HG02970 (cell line): ENCODE data around the gene MDH2.
"Not testable (repeated sequence)": the region's sequence is repeated elsewhere in the genome, so short reads cannot be mapped to it uniquely, and the experiment has no call there.

Source experiments
- ATAC-seq: cut with Tn5 transposase; IDR thresholded peaks from one replicate; pipeline ENCODE4 v1.9.1; 2021; ENCODE audit warnings: mild to moderate bottlenecking, moderate library complexity, moderate number of reproducible peaks; ENCODE audit not compliant: unreplicated experiment, low FRiP score

MDH2 gene, protein sequence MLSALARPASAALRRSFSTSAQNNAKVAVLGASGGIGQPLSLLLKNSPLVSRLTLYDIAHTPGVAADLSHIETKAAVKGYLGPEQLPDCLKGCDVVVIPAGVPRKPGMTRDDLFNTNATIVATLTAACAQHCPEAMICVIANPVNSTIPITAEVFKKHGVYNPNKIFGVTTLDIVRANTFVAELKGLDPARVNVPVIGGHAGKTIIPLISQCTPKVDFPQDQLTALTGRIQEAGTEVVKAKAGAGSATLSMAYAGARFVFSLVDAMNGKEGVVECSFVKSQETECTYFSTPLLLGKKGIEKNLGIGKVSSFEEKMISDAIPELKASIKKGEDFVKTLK

DNA sequence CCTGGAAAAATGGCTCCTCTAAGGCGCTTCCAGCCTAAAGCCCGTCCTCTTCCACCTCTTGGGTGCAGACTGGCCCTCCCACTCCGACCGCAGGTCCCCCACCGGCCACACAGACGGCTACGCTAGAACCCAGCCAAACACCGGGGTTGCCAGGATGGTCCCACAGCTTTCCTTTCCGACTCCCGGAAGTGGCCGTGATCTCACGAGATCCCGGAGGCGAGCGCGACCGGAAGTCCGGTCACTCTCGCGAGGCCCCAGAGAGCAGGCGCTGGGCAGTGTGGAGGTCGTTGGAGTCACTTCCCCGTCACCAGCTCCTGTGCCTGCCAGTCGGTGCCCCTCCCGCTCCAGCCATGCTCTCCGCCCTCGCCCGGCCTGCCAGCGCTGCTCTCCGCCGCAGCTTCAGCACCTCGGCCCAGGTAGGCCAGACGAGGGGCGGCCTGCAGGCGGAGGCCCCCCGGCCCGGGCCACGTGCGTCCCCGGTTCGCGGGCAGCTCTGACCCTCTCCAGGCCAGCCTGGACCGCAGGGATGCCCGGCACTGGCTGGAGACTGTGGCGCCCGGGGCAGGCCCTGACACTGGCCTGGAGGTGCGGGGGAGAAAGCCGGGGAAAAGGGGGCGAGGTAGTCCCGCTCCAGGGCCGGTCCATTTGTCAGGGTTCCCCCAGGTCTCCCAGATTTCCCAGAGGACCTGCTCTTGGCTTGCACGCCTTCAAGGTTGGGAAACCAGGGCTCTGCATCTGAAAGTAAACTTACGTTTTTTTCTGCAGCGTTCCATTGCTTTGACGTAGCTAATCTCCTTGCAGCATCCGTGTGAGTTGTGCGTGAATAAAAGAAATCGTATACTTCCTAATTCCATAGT lies at the start of gene MDH2, which contains the start of gene STYXL1:
MDH2 (plus strand) TSS at position 296 of the 857 bp plus-strand sequence; CDS start at position 351, 55 bp downstream.
STYXL1 (minus strand) TSS at position 190 of the 857 bp plus-strand sequence. CDS start 17,477 bp downstream, outside the sequence.
- peak; percentile 85 for ATAC-seq

DNA sequence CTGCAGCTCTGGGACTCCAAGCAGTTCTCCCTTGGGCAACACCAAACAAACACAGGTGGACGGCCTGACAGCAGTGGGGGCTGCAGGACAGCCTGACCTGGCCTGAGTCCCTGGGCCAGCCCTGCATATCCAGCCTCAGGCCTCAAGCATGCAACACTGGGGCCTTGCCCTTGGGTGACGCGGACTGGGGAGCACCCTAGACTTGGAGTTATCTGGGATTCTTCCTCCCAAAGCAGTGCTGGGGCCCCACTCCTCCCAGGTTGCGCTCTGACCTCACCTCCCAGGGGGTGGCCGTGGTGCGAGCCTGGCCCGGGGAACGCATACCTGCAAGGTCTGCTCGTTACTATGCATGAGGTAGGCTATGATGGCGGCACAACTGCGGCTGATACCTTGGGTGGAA lies 47.3 kb upstream of the MDH2 start:
- no peak for ATAC-seq

DNA sequence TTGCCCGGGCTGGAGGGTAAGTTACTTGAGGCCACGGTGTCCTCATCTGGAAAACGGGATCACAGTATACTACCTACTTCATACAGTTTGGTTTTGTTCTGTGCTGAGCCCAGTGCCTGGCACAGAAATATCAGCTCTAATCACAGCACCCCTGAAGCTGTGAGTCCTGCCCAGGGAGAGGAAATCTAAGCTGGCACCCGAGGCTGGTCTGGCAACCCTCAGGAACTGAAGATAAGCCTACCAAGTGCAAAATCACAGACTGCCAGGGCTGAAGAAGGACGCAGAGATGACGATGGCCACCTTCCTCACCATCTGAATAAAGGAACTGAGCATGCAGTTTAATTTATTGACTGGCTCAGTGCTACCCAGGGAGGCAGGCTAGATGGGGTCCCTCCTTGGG lies 45.8 kb upstream of the MDH2 start:
- ATAC-seq, result no peak

DNA sequence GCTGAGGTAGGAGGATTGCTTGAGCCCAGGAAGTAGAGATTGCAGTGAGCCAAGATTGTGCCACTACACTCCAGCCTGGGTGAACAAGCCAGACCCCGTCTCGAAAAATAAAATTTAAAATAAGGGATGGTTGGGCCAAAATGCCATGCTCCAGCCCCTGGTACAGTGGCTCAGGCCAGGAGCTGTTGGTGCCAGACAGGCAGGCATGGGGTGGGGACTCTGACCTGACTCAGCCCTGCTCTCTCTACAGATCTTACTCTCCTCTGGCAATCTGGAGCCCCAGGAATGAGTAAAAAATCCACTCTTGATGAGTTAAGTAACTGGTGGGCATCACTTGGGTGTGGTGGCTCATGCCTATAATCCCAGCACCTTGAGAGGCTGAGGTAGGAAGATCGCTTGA lies 45.1 kb upstream of the MDH2 start:
- ATAC-seq, result no peak

DNA sequence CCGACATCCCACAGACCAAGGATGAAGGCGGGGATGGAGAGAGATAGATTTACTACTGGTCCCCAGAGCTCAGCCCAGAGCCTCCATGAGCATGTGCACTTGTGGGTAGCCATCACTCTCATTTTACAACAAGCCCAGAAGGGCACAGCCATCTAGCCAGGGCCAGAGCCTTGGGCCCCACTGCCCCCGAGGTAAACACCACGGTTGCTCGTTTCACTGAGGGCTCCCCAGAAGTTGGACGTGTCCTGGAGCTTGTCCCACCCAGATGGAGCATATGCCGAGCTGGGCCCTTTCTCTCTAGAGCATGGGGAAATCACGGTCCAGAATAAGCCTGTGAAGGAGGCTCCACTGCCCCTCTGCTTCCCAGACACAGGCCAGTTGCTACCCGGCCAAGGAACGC lies 44.6 kb upstream of the MDH2 start:
- ATAC-seq, result no peak

DNA sequence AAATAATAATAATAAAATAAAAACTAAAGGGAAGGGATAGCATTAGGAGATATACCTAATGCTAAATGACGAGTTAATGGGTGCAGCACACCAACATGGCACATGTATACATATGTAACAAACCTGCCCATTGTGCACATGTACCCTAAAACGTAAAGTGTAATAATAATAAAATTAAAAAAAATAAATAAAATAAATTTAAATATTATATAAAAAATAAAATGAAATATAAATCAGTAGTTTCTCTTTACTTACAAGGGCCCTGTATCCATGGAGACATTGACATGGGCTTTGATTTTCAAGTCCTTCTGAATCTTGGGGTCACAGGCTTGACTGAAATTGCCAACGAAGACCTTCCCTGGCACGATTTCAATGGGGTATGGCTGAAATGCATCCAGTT lies 42.9 kb upstream of the MDH2 start:
- ATAC-seq, result not testable (repeated sequence)

DNA sequence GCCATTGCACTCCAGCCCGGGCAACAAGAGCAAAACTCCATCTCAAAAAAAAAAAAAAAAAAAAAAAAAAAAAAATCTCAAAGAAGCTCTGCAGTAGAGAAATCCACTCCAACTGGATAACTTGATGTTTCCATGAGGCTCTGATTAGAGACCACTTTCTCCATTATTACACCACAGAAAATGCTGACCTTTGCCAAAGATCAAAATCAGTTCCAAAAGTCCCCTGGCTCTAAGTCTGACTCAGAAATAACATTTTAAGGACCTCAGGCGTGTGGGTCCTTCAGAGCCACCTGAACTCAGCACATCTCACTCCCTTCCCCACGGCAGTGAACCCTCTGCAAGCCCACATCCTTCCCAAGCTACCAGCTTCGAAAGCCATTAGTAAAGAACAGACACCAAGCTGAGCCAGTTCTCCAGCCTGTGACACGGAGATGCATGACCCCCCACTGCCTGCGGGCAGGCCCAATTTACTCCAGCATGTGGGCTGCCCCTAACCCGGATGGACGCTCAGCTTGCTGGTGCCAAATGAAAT lies 39.7 kb upstream of the MDH2 start:
- ATAC-seq, result no peak

DNA sequence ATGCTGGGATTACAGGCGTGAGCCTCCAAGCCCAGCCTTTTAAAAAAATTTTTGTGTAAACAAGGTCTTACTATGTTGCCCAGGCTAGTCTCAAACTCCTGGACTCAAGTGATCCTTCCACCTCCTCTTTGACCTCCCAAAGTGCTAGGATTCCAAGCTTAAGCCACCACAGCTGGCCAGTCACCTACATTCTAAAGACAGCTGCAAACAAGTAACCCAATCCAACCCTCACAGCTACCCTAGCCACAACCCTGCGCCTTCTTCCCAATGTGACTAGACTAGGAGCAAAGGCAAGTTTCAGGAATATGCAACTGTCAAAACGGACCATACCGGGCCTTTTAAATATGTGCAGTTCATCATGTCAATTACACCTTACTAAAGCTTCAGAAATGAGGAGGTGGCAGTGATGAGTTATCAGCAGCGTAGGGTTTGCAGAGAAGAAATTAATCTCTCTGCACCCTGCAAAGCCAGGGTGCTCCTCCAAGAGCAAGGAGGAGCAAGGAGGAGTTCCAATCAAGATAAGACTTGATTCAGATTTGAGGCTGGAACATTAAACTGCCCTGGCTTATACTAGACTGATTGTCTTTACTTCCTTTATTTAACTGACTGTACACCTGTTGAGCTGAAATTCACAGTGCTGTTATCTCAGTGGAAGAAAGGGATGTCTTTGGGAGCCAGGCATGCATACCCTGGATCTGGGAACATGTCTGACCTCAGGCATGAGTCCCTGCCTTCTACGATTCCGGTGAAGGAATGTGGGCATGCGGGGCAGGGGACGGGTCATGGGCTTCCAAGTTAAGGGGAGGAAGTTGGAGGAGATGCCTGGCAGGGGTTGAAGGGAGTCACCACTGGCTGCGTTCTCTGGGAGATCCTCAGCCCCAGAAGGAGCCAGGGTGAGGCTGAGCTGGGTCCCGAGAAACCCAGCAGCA lies 38.0 kb upstream of the MDH2 start:
- no peak for ATAC-seq

DNA sequence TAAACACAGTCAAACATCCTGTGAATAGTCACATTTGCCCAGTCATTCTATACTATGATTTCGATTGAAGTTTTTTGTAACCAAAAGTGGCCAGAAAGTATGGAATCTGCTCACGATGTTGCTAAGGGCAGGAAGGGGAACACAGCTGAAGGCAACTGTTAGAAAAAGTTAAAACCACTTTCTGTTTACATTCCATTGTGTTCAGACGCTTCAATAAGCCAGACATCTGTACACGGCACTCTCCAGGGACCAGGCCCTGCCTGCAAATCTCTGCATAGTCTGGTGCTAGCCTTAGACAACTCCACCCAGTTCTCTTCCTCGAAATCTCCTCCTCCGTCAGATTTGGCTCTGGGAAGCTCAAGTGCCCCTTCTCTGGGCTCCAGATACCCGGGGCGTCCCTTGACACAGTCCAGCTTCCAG lies 36.5 kb upstream of the MDH2 start:
- ATAC-seq, result no peak

DNA sequence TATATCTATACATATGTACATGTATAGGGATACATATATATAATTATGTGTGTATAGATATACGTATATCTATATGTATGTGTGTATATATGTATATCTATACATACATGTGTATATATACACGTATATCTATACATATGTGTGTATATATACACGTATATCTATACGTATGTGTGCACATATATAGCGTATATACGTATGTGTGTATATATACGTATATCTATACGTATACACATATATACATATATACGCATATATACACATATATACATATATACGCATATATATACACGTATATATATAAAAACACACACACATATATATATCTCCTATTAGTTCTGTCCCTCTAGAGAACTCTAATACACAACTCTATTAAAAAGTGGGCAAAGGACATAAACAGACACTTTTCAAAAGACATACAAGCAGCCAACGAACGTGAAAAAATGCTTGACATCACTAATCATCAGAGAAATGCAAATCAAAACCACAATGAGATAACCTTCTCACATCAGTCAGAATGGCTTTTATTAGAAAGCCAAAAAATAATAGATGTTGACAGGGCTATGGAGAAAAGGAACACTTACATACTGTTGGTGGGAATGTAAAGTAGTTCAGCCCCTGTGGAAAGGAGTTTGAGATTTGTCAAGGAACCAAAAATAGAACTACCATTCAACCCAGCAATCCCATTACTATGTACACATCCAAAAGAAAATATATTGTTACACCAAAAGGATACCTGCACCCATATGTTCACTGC lies 31.5 kb upstream of the MDH2 start:
- ATAC-seq, result no peak

DNA sequence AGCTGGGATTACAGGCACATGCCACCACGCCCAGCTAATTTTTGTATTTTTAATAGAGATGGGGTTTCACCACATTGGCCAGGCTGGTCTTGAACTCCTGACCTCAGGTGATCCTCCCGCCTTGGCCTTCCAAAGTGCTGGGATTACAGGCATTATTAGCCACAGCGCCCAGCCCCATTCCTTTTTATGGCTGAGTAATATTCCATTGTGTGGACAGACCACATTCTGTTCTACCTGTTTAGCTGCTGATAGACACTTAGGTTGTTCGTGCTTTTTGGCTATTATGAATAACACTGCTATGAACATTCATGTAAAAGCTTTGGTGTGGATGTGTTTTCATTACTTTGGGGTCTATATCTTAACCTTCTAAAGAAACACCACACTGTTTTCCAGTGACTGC lies 29.4 kb upstream of the MDH2 start:
- ATAC-seq, result not testable (repeated sequence)

DNA sequence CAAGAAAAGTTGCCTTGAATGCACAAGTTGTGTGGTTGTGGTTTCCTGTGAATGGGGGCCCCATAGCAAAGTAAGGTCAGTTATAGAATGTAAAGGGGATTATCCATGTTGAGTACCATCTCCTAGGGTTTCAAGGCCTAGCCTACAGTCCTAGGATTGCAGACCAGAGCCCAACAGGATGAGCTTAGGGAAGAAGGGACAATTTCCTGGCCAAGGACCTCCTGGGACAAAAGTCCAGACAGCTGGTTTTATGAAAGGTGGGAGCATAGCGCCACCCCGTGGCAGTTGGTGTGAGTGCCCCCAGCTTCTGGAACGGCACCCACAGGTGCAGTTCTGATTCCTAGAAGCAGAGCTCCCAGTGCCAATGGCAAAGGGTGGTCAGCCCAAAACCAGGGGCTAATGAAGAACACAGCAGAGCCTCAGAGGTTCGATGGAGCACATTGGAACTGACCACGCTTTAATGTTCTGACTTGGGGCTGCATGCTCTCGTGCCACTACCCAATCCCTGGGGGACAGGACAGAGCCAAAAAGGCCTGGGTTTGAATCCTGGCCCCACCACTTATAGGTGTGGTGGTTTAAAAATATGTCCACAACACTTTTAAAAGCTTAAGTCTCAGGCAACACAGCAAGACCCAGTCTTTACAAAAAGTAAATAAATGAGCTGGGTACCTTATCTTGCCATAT lies 27.7 kb upstream of the MDH2 start:
- no peak for ATAC-seq

DNA sequence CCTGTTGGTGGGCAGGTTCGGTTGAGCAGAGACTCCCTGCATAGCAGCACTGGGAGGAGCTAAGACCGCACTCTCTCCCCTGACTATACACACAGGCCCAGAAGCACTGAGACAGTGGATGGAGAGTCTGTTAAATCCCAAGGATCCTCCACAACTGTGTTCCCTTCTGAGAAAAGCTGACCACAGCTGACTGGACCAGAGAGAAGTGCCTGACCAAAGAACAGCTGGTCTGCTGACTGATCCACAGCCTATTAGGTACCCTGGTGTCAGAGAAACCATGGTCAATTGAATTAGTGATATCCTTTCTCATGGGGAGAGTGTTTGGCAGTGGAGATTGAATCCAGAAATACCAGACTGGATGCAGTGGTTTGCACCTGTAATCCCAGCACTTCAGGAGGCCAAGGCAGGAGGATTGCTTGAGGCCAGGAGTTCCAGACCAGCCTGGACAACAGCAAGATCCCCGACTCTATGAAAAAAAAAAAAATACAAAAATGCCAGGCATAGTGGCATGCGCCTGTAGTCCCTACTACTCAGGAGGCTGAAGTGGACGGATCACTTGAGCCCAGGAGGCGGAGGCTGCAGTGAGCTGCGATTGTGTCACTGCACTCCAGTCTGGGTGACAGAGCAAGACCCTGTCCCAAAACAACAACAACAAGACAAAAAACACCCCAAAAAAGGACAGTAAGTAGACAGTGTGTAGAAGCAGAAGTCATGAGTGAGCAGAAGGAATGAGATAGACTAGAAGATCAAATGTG lies 25.7 kb upstream of the MDH2 start:
- no peak for ATAC-seq

DNA sequence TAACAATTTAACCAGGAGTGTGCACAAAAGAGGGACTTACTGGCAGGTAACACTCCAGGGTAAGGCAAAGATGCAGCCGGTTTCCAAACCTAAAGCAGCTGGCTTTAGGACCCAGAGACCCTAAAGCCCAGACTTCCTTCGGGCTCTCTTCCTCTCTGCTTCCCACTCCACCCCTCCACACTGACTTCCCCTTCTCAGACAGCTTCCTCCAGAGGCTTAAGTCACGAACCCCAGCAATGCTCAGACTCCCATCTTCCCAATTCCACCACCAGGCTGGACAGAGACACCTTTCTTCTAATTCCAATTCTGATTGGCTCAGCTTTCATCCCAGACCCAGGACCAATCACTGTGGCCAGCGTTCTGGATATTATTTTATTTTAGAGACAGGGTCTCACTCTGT lies 24.9 kb upstream of the MDH2 start:
- no peak for ATAC-seq

DNA sequence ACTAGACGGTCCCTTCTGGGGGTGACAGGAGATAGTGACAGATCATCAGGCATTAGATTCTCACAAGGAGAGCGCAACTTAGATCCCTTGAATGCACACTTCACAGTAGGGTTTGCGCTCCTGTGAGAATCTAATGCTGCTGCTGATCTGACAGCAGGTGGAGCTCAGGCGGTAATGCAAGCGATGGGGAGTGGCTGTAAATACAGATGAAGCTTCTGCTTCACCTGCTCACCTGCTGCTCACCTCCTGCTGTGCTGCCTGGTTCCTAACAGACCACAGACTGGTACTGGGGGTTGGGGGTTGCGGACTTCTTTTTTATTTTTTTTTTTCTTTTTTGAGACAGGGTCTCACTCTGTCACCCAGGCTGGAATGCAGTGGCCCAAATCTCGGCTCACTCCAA lies 18.2 kb upstream of the MDH2 start:
- not testable (repeated sequence) for ATAC-seq

DNA sequence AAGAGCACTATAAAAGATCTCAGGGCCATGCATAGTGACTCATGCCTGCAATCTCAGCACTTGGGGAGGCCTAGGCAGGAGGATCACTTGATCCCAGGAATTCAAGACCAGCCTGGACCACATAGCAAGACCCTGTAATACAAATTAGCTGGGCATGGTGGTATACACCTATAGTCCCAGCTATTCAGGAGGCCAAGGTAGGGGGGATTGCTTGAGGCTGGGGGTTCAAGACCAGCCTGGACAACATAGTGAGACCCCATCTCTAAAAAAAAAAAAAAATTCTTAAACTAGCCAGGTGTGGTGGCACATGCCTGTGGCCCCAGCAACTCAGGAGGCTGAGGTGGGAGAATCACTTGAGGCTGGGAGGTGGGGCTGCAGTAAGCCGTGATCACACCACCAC lies 15.9 kb upstream of the MDH2 start:
- ATAC-seq, result no peak

DNA sequence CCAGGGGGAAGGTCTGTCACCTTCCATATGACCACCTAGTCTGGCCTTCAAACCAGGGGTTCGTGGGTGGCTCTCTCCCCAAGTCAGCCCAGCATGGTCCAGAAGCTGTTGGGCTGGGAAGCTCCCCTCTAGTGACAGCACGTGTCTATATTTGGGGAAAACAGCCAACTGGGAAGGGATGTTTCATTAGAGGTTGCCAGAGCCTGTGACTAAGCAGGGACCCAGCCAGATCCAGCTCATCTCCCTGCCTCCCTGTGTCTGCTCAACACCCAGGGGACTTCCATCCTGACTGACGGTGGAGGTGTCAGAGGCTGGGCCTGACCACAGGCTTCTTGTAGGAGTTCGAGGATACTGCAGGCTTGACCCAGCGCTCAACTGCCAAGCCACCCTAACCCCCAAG lies 10.6 kb upstream of the MDH2 start:
- no peak for ATAC-seq

DNA sequence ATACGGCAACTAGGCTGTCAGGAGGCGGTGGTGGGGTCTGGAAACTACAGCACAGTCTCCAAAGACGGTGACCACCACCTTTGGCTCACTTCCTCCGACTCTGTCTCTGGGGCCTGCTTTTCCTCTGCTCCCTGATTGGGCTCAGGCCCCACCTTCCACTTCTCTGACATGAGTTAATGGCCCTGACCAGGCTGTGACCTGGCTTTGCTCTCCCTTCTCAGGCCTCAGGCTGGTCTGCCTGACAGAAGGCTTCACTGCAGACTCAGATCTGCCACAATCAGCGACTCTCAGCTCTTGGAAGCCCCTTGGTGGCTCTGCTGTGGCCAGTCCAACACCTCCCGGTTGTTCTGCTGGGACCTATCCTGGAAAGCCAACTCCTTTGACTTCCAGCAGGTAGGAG lies 7.8 kb upstream of the MDH2 start:
- ATAC-seq, result no peak
